Uterus (tissue), 4 donors: ENCODE measurements around the gene DYRK3. TPM values are rescaled to one million over a fixed set of nuclear protein-coding genes. Genes with fewer than 3 reads are reported as not detected.
A peak's percentile ranks its signal among the peaks of the same experiment; 100 is the strongest.

Experiments used
- DNase-seq, 2 donors: peaks; one replicate each; pipeline ENCODE4 v3.0.0-alpha.2; 2019 to 2020
- H3K27ac ChIP-seq, 2 donors: fragments of 200-600 bp; sonication (generic); 1 replicate in 1 of 2; 2 replicates in 1 of 2; pipeline ENCODE4 v1.5.1; 2016 to 2018
- H3K27me3 ChIP-seq, 2 donors: fragments of 200-600 bp; sonication (generic); one replicate each; pipeline ENCODE4 v1.5.1; 2018 to 2019; ENCODE audit warnings: control low read depth in 1 of 2
- H3K36me3 ChIP-seq, 2 donors: fragments of 200-600 bp; sonication (generic); one replicate each; pipeline ENCODE4 v1.5.1; 2019; ENCODE audit warnings: control low read depth in 1 of 2
- H3K4me1 ChIP-seq, 2 donors: fragments of 200-600 bp; sonication (generic); one replicate each; pipeline ENCODE4 v1.5.1; 2018 to 2019; ENCODE audit warnings: control low read depth in 1 of 2
- H3K4me3 ChIP-seq, 2 donors: fragments of 200-600 bp; sonication (generic); 1 replicate in 1 of 2; 2 replicates in 1 of 2; pipeline ENCODE4 v1.5.1; 2018 to 2019; ENCODE audit warnings: mild to moderate bottlenecking in 1 of 2
- H3K9me3 ChIP-seq, 2 donors: fragments of 200-600 bp; sonication (generic); one replicate each; pipeline ENCODE4 v1.5.1; 2019; ENCODE audit warnings: control low read depth in 1 of 2
- CTCF ChIP-seq, 4 experiments: fragments of 200-600 bp in 2 of 4; fragments of 450-650 bp in 2 of 4; sonication (generic) in 2 of 4; IDR thresholded peaks; one replicate each; pipeline ENCODE4 v1.5.1; 2016 to 2019; ENCODE audit warnings: antibody characterized with exemption in 4 of 4, mild to moderate bottlenecking in 2 of 4, moderate library complexity in 1 of 4
- POLR2A ChIP-seq, 2 donors: fragments of 450-650 bp; IDR thresholded peaks; one replicate each; pipeline ENCODE4 v1.6.1; 2016; ENCODE audit warnings: antibody characterized with exemption in 2 of 2, mild to moderate bottlenecking in 1 of 2, moderate library complexity in 1 of 2
- intact Hi-C: fragments of 100-400 bp; cut with DNase I; formaldehyde crosslinking; loops from one replicate; pipeline ENCODE4 v1.15.1; 2023; ENCODE audit warnings: low total_unique reads
- total RNA-seq, 4 donors: library from RNA; depleted of rRNA in 3 of 4; stranded (reverse); fragments of >200 nt in 3 of 4; gene quantifications; one replicate each; pipeline versions ENCODE4 v1.1.0 to v1.2.4, GENCODE V29; 2014 to 2023
- donor health status: DM: yes; HTN: yes; CAD: no.

Gene DYRK3
- total RNA-seq, 4 donors from 2014 or later, result 10.8 to 24.7 (median 14.7) TPM

- H3K4me1 ChIP-seq, result no peaks in the 10 kb centered on the region
- H3K9me3 ChIP-seq, result no peaks in the 10 kb centered on the region
- intact Hi-C loops, result no loop called here
- TF ChIP-seq CTCF (IDR thresholded peaks at IDR 0.05) (no peak), POLR2A (IDR thresholded peaks at IDR 0.05) (no peak)
- no peaks in the 10 kb centered on the region for H3K36me3 ChIP-seq
- no peak overlapping the region for H3K27ac ChIP-seq
- no peak for DNase-seq
- no peaks in the 10 kb centered on the region for H3K27me3 ChIP-seq
- H3K4me3 ChIP-seq, result no peak overlapping the region
Observed at GRCh38 chr1:206651014-206651413, 15.7 kb downstream of the DYRK3 start.

GRCh38 chr1:206651958-206652890 lies 16.9 kb downstream of the DYRK3 start:
- no peaks in the 10 kb centered on the region for H3K4me1 ChIP-seq
- H3K9me3 ChIP-seq, result no peaks in the 10 kb centered on the region
- no peak overlapping the region for H3K27ac ChIP-seq
- no peak for DNase-seq
- no peak for TF ChIP-seq POLR2A (IDR thresholded peaks at IDR 0.05)
- no peak for TF ChIP-seq CTCF (IDR thresholded peaks at IDR 0.05)
- no peaks in the 10 kb centered on the region for H3K36me3 ChIP-seq
- no peak overlapping the region for H3K4me3 ChIP-seq
- no peaks in the 10 kb centered on the region for H3K27me3 ChIP-seq
- intact Hi-C loops, result no loop called here

DNA sequence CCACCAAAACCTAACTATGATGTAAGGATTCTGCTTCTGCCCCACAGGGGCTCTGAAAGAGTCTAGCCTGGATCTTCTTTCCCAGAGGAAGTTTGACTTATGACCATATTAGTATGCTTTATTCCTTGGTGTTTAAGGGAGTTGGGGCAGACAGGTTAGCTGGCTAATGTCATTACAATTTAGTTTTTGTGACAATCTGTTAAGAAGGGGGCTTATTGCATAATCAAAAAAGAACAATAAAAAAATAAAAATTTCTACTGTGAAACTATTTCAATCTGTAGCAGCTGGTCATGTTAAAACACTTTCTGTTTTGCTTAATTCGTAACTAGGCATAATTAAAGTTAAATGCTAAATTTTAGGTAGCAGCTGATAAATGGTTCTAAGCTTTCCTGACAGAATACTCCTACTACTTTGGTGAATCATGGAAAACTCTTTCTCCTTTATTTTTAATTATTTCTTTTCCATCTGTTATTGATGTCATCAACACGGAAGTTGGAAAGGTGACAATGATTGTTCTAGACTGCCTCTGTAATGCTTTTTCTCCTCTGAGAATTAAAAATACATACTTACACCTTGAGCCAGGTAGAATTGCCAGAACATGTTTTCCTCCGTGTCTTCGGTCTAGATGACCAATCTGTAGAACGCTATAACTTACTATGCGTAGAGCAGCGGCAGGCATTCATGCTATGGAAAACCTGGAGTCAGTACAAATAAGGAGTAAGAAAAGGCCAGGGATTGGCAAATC lies 18.6 kb downstream of the DYRK3 start:
- no peak for DNase-seq
- Histone ChIP-seq H3K9me3 (no peaks in the 10 kb centered on the region), H3K4me1 (no peaks in the 10 kb centered on the region), H3K36me3 (no peaks in the 10 kb centered on the region), H3K27me3 (no peaks in the 10 kb centered on the region), H3K27ac (peak overlapping the region; percentile 37 to 45), H3K4me3 (no peak overlapping the region)
- no peak for TF ChIP-seq POLR2A (IDR thresholded peaks at IDR 0.05)
- no peak for TF ChIP-seq CTCF (IDR thresholded peaks at IDR 0.05)
- intact Hi-C loops, result no loop called here

DNA sequence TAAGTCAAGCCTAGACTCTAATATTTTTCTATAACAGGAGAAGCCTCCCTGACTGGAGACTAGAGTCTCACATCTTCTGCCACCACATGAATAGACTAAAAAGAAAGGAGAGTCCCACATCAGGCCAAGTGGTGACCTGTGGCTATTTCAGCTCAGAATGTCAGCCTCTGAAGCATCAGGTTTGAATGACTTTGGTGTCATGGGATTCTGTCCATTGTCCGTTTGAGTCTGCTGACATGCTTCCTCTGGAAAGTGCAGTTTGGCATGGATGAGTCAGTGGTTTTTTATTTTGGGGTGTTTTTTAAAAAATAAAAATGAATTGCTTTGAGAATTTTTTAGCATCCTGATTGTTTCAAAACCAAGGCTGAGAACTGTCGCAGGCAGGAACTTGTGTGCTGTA lies 19.5 kb downstream of the DYRK3 start:
- DNase-seq, result no peak
- TF ChIP-seq CTCF (IDR thresholded peaks at IDR 0.05) (no peak), POLR2A (IDR thresholded peaks at IDR 0.05) (no peak)
- Histone ChIP-seq H3K36me3 (no peaks in the 10 kb centered on the region), H3K27me3 (no peaks in the 10 kb centered on the region), H3K27ac (peak overlapping the region in 1 of 2 donors; percentile 27), H3K9me3 (no peaks in the 10 kb centered on the region), H3K4me1 (no peaks in the 10 kb centered on the region), H3K4me3 (no peak overlapping the region)
- intact Hi-C loops, result no loop called here

- Histone ChIP-seq H3K4me1 (no peaks in the 10 kb centered on the region), H3K9me3 (no peaks in the 10 kb centered on the region), H3K27me3 (no peaks in the 10 kb centered on the region), H3K36me3 (no peaks in the 10 kb centered on the region), H3K27ac (peak overlapping the region in 1 of 2 donors; percentile 27), H3K4me3 (no peak overlapping the region)
- DNase-seq, result no peak
- no peak for TF ChIP-seq CTCF (IDR thresholded peaks at IDR 0.05)
- TF ChIP-seq POLR2A (IDR thresholded peaks at IDR 0.05), result no peak
- intact Hi-C loops, result no loop called here
Observed at GRCh38 chr1:206655471-206655882, 20.1 kb downstream of the DYRK3 start.
